ENCODE results near the gene LHX2. TPM values are rescaled to one million over a fixed set of nuclear protein-coding genes. Genes with fewer than 3 reads are reported as not detected.

The LHX2 gene
- total RNA-seq, 1 donor from 2014 or later, result not detected

DNA sequence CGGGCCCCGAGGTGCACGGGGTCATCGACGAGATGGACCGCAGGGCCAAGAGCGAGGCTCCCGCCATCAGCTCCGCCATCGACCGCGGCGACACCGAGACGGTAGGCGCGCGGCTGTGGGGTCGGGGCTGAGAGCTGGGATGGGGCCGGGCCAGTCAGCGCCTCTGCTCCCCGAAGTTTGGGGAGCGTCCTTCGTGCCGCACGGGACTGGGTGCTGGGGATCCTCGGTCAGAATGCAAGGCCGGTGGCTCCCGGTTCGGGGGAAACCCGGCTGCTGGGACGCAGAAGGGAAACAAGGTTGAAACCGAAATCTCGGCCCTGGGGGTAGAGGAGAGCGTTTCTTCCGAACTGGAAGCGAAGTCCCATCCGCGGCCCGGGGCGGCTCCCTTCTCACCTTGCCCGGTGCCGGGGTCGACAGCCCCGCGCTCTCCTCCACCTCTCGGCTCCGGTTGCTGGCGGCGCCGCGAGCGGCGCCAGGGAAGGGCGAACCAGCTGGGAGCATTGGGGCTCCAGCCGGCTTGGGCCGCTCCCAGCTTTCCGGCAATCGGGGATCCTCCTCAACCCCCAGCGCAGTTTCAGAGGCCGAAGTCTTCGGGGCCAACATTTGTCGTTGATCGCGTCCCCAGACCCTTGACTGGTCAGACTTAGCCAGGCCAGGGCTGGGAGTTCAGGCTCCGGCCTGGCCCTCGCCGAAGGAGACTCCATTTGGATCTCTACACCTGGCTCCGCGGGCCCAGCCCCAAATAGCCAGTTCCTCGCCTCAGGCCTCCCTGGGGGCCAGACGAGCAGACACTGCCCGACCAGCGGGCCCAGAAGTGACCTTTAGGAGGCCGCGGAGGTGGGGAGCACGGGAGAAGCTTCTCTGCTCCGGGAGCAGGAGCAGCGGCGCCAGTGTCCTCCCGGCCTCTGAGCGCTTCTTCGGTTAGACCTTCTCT lies 1.1 kb downstream of the LHX2 start:
- DNase-seq (ENCODE audit: low read depth in 2 of 2), result no peak

- no peak for DNase-seq (ENCODE audit: low read depth in 2 of 2)
Measured at GRCh38 chr9:124013309-124014210, 2.0 kb downstream of the LHX2 start.

DNA sequence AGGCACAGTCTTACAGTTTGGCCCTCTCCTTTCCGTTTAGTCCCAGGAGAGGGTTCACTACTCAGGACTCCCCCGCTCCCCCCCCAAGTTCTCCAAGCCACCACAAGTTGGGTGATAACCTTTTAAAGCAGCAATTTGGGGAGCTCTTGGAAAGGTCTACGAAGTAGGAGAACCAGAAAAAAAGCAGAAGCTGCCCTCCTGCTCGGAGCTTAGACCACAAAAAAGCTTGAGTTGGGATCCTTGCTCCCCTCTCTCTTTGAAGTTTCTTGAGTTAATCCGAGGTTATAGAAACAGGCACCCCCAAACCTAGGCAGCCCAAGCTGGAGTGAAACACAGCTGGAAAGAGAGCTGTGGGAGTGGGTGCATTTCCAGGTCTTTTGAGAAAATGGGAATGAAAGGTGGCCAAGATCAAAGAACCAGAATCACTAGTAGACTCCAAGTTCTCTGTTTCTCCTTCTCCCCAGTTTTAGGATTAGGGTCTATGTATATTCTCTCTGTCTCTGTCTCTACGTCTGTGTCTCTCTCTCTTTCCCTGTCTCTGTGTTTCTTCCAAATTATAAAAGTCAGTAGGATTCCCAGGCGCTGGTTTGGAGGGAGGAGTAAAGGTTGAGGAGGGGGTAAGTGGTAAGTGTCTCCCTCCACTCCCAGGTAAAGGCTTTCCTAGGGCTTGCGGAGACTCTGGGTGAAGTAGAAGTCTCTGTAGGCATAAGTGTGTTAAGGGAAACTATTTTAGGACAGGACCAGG lies 2.8 kb downstream of the LHX2 start:
- no peak for DNase-seq (ENCODE audit: low read depth in 2 of 2)

- DNase-seq (ENCODE audit: low read depth in 2 of 2), result no peak
Measured at GRCh38 chr9:124014956-124015660, 3.5 kb downstream of the LHX2 start.

DNA sequence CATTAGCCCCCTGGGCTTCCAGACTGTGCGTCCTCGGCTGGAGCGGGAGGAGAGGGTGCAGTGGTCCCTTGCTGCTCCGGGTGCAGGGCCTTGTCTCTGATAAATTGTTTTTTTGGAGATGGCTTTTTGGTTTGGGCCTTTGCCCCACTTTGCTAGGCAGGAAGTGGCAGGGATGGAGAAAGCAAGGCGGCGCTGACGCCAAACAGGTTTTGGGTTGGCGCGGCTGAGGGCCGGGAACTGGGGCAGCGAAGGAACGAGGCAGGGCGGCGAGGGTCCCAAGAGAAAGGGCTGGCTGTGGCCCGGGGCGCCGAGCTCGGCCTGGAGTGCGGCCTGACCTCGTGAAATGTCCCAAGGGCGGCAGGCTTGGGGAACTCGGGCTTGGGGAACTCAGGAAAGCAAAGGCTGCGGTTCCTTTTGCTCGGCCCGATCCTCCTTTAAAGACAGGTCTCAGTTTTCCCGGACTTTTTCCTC lies 4.1 kb downstream of the LHX2 start:
- no peak for DNase-seq (ENCODE audit: low read depth in 2 of 2)

DNA sequence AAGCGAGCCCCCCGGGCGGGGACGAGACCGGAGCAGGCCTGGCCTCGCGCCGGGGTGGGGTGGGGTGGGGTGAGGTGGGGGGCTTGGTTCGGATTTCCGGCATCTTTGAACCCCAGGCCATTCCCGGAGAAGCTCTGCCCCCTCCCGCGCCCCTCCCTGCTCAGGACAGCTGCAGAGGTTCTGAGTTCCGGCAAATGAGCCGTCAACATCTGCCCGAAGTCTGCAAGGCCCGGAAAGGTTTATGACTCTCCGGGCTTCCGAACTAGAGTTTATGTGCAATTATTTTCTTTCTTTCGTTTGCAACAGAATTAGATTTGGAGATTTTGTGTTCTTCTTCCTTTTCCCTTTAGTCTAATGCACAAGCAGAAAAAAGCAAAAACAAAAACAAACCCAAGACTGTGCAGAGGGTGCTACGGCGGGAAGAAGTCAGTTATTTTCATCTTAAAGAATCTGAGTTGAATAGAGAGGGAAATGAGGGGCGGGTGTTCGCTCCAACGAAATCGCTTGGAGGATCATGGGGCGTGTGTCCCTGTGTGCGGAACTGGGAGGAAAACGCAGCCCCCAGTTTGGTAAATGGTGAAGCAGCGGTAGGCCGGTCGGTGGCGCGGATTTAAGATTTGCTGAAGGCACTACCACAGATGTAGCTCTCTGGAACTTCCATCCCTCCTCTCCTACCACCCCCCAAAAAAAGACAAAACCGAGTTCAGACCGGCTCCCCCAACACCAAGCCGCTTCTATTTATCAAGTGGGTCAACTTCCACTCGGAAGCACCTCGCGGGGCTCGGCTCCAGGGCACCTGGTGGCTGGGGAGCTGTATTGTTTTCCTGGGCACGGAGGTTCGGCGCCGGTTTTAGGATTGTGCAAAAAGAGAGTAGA lies 4.8 kb downstream of the LHX2 start:
- no peak for DNase-seq (ENCODE audit: low read depth in 2 of 2)

- DNase-seq (ENCODE audit: low read depth in 2 of 2), result no peak
Measured at GRCh38 chr9:124017051-124017928, 5.7 kb downstream of the LHX2 start.

- no peak for DNase-seq (ENCODE audit: low read depth in 2 of 2)
Measured at GRCh38 chr9:124017929-124018729, 6.6 kb downstream of the LHX2 start.

DNA sequence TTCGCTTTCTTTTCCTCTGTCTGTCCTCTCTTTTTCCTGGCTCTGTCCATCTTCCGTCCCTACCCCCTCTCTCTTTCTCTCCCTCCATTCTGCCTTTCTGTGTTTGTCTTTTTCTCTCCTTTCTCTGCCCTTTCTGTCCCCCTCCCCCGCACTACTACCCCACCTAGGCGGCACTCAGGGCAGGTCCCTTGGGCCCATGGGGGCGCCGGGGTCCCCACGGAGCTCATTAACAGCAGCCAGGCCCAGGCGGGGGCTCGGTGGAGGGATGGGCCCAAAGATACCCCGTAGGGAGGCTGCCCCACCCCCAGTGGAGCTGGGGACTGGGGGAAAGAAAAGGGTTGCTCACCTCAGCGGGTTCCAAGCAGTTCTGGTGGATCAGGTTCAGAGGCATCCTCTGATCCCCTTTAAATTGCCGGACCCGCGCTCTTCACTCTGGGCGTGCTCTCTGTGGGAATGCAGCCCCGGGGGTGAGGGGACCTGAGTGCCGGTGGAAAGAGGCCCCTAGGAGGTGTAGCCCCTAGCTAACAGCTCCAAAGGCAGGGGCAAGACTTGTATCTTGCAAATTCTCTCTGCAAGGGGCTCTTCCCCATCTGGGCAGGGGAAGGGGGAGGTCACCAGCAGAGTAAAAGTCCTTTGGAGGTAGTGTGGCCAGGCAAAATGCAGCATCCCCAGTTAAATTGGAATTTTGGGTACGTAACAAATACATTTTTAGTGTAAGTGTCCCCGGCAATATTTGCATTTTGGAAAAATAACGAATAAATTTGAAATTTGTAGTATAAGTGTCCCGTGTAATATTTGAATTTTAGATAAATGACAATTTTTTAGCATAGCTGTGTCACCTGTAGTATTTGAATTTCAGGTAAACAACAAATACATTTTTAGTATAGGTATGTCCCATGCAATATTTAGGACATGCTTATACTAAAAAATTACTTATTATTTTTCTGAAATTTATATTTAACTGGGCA lies 7.4 kb downstream of the LHX2 start:
- DNase-seq (ENCODE audit: low read depth in 2 of 2), result no peak

- DNase-seq (ENCODE audit: low read depth in 2 of 2), result no peak
Measured at GRCh38 chr9:124019771-124020519, 8.4 kb downstream of the LHX2 start.

DNA sequence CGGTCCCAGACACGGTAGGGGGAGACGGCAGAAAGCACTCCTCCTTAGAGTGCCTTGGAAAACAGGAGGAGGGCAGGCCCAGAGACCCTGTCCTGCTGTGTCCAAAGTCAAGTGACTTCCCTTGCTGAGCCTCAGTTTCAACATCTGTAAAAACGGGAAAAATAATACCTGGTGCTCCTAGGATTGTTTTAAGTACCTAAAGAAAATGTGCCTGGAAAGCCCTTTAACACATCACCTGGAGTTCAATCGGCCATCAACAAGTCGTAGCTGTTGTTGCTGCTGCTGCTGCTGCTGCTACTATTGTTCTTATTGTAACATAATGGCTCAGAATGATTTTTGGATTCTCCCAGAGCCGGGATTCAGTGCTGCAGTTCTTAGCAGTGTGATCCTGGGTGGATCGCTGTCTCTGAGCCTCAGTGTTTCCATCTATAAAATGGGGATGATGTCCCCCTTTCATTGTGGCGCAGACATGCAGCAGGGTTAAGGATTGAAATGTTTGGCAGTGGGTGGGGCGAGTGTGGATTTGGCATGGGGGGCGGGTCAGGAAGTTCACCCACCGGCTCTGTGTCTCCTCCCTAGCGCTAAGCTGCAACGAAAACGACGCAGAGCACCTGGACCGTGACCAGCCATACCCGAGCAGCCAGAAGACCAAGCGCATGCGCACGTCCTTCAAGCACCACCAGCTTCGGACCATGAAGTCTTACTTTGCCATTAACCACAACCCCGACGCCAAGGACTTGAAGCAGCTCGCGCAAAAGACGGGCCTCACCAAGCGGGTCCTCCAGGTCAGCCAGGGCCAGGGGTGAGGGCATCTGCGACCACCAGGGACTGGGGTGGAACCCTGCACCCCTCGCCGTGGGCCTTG lies 9.2 kb downstream of the LHX2 start:
- DNase-seq (ENCODE audit: low read depth in 2 of 2), result no peak

DNA sequence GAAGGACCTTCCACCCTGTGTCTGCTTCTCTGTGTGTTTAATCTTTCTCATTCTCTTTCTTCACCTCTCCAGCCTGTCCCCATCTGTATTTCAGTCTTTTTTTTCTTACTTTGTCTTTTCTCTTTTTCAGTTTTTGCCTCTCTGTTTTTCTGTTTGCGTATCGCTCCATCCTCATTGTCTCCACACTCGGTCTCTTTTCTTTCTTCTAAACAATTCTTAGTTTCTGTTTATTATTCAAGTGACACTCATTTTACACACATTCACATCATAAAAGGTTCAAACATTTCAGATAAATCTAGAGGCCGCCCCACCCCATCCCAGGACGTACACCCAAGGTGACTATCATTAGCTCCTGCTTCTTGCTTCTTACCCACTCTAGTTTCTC lies 9.8 kb downstream of the LHX2 start:
- no peak for DNase-seq (ENCODE audit: low read depth in 2 of 2)

DNA sequence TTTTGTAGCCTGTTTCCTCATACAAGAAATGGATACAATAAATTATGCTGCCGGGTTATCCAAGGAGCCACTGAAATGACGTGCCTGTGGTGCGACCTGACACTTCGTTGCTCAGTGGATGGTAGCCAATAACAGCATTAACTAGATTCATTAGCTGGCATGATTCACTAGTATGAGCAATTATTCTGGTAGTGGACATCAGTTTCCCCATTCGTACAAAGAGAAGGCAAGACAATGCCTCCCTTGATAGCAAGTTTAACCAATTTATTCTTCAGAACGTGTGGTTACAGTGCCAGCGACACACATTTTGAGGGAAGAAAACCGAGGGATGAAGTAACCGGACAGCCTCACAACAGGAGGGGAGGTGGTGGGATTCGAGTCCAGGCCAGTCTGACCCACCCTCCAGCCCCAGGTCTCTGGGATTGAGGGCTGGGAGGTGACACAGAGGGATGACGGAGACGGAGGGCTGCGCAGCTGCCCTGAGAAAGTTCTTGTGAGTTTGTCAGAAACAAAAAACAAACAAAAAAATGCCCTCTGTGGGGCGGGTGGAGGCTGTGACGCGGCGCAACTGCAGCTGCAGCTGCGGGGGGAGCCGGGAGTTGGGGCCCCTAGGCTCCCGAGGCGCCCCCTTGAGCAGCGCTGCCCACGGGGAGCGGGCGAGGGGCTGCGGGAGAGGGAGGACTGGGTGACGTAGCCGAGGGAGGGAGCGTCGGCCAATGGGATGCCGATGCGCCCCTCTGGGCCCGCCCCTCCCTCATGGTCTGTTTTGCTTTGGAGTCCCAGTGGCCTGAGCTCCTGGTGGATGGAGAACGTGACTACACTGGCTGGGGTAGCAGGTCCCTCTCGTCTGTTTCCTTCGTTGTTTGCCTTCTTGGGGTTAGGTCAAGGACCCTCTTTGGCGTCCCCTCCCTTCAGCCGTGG lies 10.9 kb downstream of the LHX2 start:
- DNase-seq (ENCODE audit: low read depth in 2 of 2), result no peak

DNA sequence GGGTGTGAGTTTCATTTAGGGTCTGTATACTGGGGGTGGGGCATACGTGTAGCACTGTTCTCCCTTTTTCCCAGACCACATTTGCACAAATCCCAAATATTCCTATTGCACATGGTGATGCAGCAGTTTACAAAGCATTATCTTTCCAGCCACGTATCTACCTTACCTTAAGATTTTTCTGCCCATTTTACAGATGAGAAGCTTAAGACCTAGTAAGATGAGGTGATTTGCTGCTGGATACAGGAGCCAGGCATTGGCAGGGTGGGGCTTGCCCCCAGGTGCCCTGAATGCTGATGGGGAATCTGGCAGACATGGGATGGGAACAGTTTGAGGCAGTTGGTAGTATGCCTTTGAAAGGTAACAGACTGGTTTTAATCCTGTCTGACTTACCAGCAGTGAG lies 12.5 kb downstream of the LHX2 start:
- no peak for DNase-seq (ENCODE audit: low read depth in 2 of 2)
